ENCODE results near the gene TBC1D8. TPM values are rescaled to one million over a fixed set of nuclear protein-coding genes. Genes with fewer than 3 reads are reported as not detected.

The TBC1D8 gene
- total and polyA plus RNA-seq, 2 experiments from 2014 or later, result 18.0 to 36.9 TPM

- TF ChIP-seq, protein P1, sequence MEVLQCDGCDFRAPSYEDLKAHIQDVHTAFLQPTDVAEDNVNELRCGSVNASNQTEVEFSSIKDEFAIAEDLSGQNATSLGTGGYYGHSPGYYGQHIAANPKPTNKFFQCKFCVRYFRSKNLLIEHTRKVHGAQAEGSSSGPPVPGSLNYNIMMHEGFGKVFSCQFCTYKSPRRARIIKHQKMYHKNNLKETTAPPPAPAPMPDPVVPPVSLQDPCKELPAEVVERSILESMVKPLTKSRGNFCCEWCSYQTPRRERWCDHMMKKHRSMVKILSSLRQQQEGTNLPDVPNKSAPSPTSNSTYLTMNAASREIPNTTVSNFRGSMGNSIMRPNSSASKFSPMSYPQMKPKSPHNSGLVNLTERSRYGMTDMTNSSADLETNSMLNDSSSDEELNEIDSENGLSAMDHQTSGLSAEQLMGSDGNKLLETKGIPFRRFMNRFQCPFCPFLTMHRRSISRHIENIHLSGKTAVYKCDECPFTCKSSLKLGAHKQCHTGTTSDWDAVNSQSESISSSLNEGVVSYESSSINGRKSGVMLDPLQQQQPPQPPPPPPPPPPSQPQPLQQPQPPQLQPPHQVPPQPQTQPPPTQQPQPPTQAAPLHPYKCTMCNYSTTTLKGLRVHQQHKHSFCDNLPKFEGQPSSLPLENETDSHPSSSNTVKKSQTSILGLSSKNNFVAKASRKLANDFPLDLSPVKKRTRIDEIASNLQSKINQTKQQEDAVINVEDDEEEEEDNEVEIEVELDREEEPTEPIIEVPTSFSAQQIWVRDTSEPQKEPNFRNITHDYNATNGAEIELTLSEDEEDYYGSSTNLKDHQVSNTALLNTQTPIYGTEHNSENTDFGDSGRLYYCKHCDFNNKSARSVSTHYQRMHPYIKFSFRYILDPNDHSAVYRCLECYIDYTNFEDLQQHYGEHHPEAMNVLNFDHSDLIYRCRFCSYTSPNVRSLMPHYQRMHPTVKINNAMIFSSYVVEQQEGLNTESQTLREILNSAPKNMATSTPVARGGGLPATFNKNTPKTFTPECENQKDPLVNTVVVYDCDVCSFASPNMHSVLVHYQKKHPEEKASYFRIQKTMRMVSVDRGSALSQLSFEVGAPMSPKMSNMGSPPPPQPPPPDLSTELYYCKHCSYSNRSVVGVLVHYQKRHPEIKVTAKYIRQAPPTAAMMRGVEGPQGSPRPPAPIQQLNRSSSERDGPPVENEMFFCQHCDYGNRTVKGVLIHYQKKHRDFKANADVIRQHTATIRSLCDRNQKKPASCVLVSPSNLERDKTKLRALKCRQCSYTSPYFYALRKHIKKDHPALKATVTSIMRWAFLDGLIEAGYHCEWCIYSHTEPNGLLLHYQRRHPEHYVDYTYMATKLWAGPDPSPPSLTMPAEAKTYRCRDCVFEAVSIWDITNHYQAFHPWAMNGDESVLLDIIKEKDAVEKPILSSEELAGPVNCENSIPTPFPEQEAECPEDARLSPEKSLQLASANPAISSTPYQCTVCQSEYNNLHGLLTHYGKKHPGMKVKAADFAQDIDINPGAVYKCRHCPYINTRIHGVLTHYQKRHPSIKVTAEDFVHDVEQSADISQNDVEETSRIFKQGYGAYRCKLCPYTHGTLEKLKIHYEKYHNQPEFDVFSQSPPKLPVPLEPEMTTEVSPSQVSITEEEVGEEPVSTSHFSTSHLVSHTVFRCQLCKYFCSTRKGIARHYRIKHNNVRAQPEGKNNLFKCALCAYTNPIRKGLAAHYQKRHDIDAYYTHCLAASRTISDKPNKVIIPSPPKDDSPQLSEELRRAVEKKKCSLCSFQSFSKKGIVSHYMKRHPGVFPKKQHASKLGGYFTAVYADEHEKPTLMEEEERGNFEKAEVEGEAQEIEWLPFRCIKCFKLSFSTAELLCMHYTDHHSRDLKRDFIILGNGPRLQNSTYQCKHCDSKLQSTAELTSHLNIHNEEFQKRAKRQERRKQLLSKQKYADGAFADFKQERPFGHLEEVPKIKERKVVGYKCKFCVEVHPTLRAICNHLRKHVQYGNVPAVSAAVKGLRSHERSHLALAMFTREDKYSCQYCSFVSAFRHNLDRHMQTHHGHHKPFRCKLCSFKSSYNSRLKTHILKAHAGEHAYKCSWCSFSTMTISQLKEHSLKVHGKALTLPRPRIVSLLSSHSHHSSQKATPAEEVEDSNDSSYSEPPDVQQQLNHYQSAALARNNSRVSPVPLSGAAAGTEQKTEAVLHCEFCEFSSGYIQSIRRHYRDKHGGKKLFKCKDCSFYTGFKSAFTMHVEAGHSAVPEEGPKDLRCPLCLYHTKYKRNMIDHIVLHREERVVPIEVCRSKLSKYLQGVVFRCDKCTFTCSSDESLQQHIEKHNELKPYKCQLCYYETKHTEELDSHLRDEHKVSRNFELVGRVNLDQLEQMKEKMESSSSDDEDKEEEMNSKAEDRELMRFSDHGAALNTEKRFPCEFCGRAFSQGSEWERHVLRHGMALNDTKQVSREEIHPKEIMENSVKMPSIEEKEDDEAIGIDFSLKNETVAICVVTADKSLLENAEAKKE (CRISPR knock-in tag; IDR thresholded peaks at IDR 0.05), result no peak
- TF ChIP-seq EZH2 (IDR thresholded peaks at IDR 0.05; ENCODE audit: low read depth, unreplicated experiment), result no peak
- no peak for TF ChIP-seq POLR2AphosphoS5 (IDR thresholded peaks at IDR 0.05; ENCODE audit: low read depth)
- TF ChIP-seq, protein P2, sequence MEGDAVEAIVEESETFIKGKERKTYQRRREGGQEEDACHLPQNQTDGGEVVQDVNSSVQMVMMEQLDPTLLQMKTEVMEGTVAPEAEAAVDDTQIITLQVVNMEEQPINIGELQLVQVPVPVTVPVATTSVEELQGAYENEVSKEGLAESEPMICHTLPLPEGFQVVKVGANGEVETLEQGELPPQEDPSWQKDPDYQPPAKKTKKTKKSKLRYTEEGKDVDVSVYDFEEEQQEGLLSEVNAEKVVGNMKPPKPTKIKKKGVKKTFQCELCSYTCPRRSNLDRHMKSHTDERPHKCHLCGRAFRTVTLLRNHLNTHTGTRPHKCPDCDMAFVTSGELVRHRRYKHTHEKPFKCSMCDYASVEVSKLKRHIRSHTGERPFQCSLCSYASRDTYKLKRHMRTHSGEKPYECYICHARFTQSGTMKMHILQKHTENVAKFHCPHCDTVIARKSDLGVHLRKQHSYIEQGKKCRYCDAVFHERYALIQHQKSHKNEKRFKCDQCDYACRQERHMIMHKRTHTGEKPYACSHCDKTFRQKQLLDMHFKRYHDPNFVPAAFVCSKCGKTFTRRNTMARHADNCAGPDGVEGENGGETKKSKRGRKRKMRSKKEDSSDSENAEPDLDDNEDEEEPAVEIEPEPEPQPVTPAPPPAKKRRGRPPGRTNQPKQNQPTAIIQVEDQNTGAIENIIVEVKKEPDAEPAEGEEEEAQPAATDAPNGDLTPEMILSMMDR (conservative IDR thresholded peaks at IDR 0.05; ENCODE audit: low read depth in 2 of 2), result no peak
- no peak for TF ChIP-seq ETS1 (IDR thresholded peaks at IDR 0.05)
- TF ChIP-seq EZH2phosphoT487 (IDR thresholded peaks at IDR 0.05; ENCODE audit: unreplicated experiment), result no peak
Observed at GRCh38 chr2:101096619-101097142, 54.5 kb downstream of the TBC1D8 start (continued).

Measured in GM23338 (cell line).